Activated CD8-positive, alpha-beta memory T cell treated with anti-CD3 and anti-CD28 coated beads, Interleukin-2, amount 50 U/mL, for 1 hour (primary cell): Measurements from ENCODE around the gene GALNT3.

Experiments
- DNase-seq: peaks from one replicate; pipeline ENCODE4 v3.0.0-alpha.2; 2020; ENCODE audit errors: extremely low read depth

Gene GALNT3

DNA sequence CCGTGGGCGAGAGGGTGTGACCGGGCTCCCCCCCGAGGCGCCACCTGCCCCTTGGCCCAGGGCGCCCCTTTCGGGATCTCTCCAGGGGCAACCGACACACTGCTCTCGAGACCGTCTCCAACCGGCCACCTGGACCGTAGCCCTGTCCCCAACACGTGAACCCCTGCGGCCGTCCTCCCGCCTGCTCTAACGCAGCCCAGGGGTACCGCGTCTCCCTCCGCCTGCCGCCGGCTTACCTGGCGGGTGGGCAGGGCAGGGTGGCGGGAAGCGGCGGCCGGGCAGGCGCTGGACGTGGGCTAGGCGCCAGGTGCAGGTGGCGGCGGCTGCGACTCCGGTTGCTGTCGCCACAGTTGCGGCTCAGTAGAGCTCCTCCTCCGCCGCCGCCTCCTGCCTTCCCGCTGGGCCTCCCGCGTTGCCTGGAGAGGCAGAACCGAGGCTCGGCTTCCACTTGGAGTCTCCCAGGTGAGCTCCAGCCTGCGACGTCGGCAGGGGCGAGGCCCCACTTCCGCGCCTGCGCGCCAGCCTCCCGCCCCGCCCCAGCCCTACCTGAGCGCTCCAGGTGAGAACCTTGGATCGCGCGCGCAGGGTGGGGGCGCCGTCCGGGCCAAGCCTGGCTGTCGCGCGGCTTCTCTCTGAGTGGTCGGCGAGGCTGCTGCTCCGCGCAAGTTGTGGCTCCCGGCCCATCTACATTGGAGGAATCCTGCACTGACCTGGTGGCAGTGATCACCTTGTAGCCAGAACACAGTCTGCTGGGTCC is at the start of gene GALNT3:
TSS of gene GALNT3 (minus strand) at position 469 of the 757 bp plus-strand sequence. CDS start 23,547 bp downstream, outside the sequence.
- no peak for DNase-seq

DNA sequence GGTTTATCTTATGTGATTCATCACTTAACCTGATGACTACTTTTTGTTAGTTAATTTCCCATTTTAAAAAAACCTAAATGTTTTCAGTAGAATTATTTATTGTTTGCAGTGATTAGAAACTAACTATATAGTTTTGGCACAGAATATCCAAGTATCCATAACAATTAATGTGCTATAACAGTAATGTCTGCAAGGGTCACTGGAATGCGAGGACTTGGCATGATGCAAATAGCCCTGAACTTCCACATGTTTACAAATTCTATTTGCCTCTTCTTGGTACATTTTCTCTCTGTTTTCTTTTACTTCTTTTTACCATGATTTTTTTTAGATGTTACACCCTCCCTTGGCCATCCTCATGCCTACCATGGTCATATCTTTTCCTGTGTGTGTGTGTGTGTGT is 49.3 kb upstream of the GALNT3 start:
- DNase-seq: no peak

DNA sequence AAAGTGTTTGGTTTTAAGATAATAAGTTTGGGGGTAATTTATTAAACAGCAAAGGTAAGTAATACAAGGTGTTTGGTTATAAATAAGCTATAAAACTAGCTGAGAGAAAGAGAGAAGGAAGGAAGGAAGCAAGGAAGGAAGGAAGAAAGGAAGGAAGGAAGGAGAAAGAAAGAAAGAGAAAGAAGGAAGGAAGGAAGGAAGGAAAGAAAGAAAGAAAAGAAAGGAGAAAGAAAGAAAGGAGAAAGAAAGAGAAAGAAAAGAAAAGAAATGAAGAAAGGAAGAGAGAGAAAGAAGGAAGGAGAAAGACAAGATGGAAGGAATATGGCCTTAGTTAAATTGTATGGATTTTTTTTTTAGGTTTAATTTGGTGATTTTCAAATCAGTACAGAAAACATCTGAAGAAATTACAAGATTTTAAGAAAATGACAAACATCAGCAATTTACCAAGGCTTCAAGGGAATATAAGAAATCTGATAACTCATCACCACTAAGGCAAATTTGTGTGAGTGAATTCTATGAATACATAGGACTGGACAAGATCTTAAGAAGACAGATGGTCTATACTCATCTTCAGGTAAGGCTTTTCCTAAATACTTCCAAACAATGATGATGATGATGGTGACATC is 46.4 kb upstream of the GALNT3 start:
- DNase-seq: no peak

DNA sequence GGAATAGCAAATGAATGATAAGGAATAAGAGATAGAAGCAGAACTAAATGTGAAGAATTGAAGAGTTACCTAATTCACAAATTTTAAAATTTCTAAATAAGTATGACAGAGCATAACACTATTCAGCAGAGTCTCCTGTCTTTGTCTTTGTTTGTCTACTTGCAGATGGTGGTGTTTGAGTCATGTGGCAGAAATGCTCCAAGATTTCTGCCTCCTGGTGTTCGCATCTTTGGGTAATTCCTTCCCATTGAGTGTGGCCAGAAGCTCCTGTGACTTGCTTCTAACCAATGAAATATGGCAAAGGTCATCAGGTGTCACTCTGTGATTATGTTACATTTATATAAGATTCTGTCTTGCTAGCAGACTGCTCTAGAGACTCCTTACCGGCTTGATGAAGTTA is 45.6 kb upstream of the GALNT3 start:
- no peak for DNase-seq

DNA sequence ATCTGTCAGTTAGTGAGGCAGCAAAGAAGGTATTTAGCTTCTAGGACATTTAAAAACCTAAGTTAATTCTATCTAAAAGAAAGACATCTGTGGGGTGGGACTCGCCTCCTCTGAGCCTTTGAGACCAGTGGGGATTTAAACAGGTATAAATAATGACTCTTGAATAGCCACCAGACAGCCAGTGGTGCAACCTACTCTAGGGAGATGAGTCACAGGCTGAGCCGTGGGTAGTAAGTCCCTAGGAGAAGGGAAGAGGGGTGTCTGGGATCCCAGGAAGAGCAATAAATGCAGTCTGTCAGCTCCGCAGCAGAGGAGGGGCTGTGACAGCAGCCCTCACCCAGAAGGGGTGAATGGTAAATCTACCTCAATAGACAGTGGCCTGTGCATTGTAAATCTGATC is 43.1 kb upstream of the GALNT3 start:
- no peak for DNase-seq

DNA sequence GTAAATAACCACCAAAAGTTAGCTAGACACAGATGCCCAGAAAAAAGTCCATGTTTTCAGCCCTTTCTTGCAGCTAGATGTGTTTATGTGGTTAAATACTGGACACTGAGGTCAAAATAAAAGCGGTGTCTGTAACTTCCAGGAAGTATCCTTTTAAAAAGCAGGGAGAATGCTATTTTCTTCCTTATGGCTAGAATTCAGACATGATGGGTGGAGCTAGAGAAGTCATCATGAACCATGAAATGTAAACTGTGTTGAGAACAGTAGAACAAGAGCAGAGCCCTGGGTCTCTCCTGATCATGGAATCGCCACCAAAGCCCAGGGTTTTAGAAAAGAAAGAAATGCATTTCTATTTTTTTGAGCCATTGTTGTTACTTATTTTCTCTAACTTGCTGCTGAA is 41.3 kb upstream of the GALNT3 start:
- DNase-seq: no peak

DNA sequence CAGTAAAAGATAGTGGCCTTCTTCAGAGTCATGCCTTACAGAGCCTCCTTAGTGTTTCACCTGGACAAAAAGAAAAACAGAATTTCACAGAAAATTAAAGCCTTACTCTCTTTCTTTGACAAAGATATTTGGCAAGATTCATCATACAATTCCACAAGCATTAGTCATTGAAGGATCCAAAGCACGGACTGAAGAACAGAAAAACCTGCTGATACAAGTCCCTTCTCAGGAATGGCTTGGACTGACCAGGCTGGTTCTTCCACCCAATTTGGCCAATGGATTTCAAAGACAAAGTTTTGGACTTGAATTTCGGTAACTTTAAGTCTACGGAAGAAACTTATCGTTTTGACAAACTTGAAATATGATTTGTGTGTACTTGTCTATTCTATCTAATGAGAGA is 39.1 kb upstream of the GALNT3 start:
- DNase-seq: no peak

DNA sequence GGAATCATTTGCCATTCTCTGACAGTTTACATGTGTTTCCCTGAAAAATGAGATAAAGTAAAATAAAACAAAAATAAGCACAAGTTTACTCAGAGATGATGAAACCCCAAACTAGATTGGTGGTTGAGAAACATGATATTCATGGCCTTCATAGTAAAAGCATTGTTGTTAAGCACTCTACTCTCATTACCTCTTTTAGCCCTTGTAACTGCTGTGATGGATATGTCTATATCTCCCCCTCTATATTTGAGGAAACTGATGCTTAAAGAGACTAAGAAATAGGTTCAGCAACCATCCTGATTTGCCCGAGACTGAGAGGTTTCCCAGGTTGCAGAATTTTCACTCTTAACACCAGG is 33.9 kb upstream of the GALNT3 start:
- DNase-seq: no peak

DNA sequence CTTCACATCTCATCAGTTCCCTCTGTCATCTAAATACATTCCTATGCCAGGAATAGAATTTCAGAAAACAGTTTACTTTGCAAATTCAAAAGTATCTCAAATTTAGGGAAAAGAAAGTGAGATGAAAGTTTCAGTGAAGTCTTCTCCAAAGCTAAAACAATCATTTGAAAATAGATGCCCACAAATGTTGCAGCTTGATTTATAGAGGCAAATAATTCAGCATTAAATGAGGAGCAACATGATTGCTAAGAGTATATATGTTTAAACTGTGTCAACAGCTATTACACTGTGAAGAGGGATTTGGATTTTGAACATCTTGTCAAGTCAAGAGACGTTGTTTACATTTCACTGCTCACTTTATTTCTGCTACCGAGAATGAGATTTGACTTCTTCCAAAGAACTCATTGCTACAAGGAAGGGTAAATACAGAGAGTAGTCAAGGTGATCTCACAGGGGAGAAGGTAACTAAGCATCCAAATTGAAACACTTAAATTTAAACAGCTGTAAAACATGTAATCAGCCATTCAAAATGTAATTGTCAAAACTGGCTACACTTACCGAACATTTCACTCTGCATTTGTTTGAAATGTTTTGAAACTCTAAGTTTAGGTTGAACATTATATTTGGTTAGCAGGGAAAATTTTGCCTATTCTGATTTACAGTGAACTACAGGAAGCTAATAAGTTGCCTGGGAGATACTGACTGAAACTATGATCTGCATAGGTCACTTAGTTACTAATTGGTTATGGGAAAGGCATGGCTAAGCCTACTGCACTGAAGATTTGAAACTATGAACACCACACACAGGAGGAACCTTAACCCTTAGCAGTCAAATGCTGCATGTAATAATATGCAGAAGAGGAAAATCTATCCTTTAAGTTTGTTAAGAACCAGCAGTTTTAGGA is 33.2 kb upstream of the GALNT3 start:
- DNase-seq: no peak

DNA sequence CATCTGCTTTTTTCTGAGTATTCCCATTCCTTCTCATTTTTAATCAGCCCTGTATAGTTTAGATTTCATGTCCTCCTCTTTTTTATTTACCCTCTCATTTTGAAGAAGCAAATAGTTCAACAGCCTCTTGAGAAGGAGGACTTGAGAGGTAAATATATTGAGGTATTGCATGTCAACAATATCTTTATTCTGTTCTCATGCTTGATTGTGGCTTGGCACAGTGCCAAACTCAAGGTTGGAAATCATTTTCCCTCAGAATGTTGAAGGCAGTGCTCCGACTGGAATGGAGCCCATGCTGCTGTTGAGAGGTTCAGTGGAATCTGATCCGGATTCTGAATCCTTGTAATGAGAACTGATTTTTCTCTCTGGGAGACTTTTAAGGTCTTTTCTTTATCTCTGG is 31.0 kb upstream of the GALNT3 start:
- no peak for DNase-seq

DNA sequence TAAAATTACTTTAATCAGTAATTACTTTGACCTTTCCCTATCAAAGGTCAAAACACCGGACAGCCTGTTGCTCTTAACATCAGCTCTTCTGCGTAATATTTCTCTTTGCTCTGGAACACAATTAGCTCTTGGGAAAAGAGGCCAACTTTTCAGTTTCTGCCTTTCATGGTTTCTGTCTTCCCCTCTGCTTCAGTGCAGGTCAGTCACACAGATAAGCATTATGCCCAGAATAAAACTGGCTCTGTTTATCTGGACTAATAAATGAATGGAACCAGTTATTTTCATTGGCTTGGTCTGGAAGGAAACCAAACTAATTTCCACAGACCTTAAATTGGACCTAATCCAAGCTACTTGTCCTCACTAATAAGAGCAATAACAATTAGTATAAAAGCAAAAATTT is 26.2 kb upstream of the GALNT3 start:
- DNase-seq: no peak

DNA sequence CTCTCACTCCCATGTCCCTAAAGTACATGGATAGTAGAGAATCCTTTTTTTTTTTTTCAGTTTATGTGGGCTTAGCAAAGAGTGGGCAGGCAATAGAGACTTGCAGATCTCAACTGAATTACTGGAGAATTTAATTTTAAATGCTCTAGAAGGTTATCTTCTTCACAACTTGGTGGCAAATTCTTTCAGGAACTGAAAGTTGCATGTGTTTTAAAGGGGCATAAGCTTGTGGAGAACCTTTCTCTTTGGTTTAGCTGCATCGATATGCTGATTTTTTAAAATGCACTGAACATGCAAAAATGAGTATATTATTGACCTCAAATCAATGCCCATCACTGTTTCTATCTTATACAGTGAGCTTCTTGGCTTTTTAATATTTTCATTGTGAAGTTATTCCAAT is 24.9 kb upstream of the GALNT3 start:
- no peak for DNase-seq

DNA sequence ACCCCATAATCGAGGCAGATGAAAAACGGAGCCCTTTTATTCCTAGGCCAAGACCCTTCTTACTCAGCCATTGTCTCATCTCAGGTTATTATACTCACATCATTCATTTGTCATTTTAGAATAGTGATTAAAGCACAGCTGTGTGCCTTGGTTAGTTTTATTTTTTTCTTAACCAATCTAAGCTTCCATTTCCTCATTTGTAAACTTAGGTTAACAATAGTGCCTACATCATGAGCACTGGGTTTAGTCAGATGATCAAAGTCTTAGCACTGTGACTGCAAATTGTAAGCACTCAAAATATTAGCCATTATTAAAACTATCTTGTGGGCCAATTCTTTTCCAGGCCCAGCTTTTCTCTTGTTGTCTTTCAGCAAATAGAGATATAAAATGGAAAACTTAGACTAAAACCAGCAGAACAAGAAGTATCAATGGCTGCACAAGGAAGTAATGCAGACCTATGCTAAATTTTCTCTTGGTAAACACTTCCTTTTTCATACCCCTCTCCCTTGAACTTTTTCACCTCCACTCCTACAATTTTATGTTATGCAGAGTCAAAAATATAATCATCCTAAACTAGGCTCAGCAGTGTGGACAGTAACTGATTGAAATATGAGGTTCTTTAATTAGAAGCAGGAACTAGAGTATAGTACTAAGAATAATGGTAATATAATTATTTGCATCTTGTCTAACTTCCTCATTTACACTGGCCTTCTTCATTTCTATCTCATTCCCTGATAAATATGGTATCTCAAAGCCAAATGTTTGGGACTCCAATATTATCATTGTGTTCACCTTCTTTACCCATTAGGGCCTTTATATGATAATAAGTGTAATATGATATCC is 21.5 kb upstream of the GALNT3 start:
- no peak for DNase-seq

DNA sequence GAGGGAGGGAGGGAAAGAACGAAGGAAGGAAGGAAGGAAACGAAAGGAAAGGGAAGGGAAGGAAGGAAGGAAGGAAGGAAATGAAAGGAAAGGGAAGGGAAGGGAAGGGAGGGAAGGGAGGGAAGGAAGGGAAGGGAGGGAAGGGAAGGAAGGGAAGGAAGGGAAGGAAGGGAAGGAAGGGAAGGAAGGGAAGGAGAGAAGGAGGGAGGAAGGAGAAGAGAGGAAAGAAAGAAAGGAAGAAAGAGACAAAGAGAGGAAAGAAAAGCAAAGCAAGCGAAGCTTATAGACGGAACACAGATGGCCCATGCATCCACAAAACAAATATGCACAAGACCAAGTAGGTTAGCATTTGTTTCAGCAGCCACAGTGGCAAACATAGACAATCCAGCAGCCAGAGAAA is 20.4 kb upstream of the GALNT3 start:
- no peak for DNase-seq

DNA sequence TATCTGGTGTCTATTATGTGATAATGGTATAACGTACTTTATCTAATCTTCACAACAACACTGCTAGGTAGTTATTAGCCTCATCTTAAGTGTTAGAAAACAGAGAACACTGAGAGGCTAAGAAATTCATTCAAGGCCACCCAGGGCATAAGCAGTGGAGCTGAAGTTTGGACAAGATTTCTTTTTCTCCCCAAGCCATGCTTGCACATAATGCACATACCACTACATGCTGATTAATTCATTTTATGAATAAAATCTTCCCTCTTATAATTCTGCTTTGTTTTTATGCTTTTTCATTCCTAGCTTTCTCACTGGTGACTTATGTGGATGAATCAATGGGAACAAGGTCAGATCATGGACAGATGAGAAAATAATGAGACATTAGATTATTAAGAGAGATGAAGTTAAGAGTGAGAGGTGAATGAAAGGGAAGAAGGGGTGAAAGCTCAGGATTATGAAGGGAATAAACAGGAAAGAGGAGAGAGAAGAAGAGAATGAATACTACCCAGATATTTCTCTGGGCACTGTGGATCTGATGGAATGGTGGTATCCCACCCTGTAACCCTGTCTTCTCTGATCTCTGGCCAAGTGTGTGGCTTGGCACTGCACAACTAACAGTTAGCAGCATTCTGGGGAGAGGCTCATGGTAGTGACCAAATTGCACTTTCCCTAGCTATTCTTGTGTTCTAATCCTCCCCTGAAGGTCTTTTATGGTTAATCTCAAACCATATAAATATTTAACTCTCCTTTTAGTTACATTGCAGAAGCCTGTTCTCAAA is 17.7 kb upstream of the GALNT3 start:
- no peak for DNase-seq

DNA sequence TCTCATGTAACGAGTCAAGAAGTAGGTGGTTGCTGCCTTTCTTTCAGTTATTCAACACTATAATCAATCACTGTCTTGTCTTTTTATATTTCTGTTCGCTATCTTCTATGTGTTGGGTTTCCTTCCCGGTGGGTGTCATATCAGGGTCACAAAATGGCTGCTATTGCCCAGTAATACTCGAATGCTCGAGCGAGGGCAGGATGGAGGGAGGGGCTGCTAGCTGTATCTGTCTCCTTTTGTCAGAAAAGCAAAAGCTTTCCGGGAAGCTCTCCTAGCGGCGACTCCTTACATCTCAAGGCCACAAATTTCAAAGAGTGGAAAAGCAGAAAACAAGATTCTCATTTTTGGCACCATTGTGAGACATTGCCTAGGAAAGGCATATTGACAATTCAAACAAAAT is 16.4 kb upstream of the GALNT3 start:
- DNase-seq: no peak

DNA sequence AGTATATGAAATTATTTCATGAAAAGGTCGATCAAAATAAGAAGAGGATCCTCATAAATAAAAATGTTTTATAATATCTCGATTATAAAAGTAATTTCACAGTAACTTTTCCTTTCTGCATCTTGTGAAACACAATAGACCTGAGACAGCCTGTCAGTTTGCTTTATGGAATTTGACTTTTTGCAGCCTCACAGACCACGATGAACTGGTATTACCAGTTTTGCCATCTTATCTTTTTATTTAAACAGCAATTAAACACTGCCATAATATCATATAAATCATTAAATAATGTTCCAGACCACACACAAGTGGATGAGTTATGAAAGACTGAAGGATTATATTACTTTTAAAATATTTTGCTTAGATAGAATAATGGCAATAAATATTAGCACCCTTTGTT is 10.7 kb upstream of the GALNT3 start:
- no peak for DNase-seq

DNA sequence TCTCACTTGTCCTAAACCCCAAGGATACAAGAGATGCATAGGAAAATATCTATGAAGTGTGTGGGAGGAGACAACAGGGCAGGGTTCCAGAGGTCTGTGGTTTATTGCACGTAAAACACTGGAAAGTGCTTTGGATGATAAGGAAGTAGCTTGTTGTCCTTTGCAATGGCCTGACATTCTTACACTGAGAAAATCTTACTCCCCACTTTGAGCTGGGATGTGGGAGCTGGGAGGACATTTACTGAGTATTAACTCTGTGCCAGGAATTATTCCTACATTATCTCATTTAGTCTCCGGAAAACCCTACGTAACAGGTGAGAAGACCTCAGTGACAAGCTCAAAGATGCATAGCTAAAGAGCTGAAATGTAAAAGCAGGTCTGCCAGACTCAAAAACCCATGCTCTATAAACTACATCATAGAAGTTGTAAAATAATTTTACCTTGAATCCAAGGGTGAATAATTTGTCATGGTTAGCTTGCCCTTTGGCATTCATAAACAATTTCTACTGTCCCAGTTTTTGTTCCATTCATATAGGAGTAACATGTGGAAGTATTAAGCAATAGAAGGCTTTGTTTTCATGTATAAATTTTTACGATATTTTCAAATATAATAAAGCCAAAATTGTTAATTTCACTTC is 9.2 kb upstream of the GALNT3 start:
- no peak for DNase-seq

DNA sequence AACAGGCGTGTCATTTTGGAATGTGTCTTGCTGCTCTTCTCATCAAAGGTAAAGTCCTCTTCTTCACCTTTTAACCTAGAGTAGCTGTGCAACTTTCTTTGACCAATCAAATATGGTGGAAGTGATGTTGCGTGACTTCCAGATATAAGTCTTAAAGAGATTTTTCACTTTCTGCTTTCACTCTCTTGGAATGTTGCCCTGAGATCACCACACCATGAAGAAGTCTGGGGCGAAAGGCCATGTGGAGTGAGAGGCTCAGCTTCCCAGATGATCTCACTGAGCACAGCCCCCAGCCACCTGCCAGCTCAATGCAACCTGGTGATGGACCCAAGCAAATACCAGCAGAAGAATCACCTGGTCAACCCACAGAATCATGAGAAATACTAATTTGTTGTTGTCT is 7.1 kb upstream of the GALNT3 start:
- no peak for DNase-seq

DNA sequence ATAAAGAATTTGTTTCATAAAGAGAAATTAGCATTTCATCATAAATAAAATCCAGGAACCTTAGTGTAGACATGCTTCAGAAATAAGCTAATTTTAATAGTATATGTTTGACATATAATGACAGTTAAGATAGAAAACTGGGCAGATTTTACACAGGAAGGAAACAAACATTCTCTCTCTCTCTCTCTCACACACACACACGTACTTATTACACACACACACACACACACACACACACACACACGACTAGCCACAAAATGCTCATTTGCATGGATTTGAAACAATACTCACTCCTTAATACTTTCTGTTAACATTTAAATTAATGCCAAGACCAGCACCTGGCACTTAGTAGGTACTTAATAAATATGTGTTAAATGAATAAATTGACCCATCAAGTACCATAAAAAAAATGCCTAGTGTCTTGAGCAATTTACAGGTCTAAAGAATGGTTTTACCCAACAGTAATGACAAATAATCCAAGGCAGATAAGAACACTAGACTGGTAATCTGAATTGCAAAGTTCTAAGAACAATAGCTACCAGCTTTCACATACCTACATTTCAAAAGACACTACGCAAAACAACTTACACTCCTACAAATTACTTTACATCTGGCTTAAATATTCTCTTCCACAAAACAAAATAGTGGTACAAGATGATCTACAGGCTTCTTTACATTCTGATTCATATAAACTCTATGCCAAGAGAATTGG is 2.9 kb upstream of the GALNT3 start:
- DNase-seq: no peak
